H1 (cell line): ENCODE data around the gene NSFL1C. TPM values are rescaled to one million over a fixed set of nuclear protein-coding genes. Genes with fewer than 3 reads are reported as not detected.

Experiments used
- CTCF ChIA-PET: fragments of 300-600 bp; sonication (Branson Sonifier 250); formaldehyde crosslinking; loops from one replicate; lab custom pipeline; 2021; ENCODE audit not compliant: partially characterized antibody; lab: Charles Lee
- POLR2A ChIA-PET: fragments of 300-600 bp; sonication (Branson Sonifier 250); formaldehyde crosslinking; loops from one replicate; lab custom pipeline; 2021; ENCODE audit warnings: inconsistent platforms; ENCODE audit not compliant: partially characterized antibody; lab: Charles Lee
- DNase-seq, 2 experiments: peaks; one replicate each; pipeline versions ENCODE4 v3.0.0 to v3.0.0-alpha.2; 2010 to 2022; ENCODE audit warnings: low spot score in 2 of 2, low read depth in 1 of 2, mixed read lengths in 1 of 2
- FAIRE-seq: peaks from 2 replicates; lab custom pipeline; 2011; peaks lifted over from hg19 to GRCh38; lab: Jason Lieb, UNC
- H2AFZ ChIP-seq: 2 replicates; pipeline ENCODE4 v1.8.1; 2012; ENCODE audit warnings: low read length, inconsistent platforms
- H2AK5ac ChIP-seq: 2 replicates; pipeline ENCODE4 v1.6.1; 2013; ENCODE audit warnings: low read depth, low read length
- H2BK120ac ChIP-seq: replicated peaks from 2 replicates; pipeline ENCODE3; 2013; ENCODE audit warnings: low read depth, low read length, inconsistent platforms
- H2BK12ac ChIP-seq: 2 replicates; pipeline ENCODE4 v1.6.1; 2013; ENCODE audit warnings: low read depth, low read length
- H2BK15ac ChIP-seq: 2 replicates; pipeline ENCODE4 v1.6.1; 2013; ENCODE audit warnings: low read length
- H2BK20ac ChIP-seq: 2 replicates; pipeline ENCODE4 v1.6.1; 2013; ENCODE audit warnings: low read length
- H2BK5ac ChIP-seq: 2 replicates; pipeline ENCODE4 v1.6.1; 2013; ENCODE audit warnings: low read depth, low read length
- H3K14ac ChIP-seq: 2 replicates; pipeline ENCODE4 v1.6.1; 2013; ENCODE audit warnings: inconsistent platforms; ENCODE audit not compliant: insufficient read length
- H3K18ac ChIP-seq: 2 replicates; pipeline ENCODE4 v1.6.1; 2013; ENCODE audit warnings: low read length; ENCODE audit errors: extremely low read depth
- H3K23ac ChIP-seq: 2 replicates; pipeline ENCODE4 v1.6.1; 2013; ENCODE audit warnings: inconsistent platforms; ENCODE audit not compliant: insufficient read length
- H3K23me2 ChIP-seq: 2 replicates; pipeline ENCODE4 v1.6.1; 2013; ENCODE audit warnings: low read depth, low read length
- H3K27ac ChIP-seq: 2 replicates; pipeline ENCODE4 v1.6.1; 2011; ENCODE audit warnings: low read depth, low read length, inconsistent platforms
- H3K27me3 ChIP-seq, 4 experiments: replicated peaks in 1 of 4; 1 replicate in 1 of 4; 2 replicates in 3 of 4; pipeline versions ENCODE4 v1.6.1 to v1.8.1; 2011 to 2013; ENCODE audit warnings: low read length in 3 of 4, mild to moderate bottlenecking in 3 of 4, inconsistent platforms in 2 of 4, mixed read lengths in 2 of 4, moderate library complexity in 1 of 4; ENCODE audit not compliant: control insufficient read depth in 3 of 4, insufficient read depth in 3 of 4; ENCODE audit errors: extremely low read depth in 1 of 4
- H3K36me3 ChIP-seq, 4 experiments: 2 replicates each; pipeline versions ENCODE4 v1.6.1 to v1.8.1; 2011 to 2013; ENCODE audit warnings: mild to moderate bottlenecking in 4 of 4, low read length in 3 of 4, moderate library complexity in 2 of 4, control low read depth in 1 of 4, inconsistent platforms in 1 of 4; ENCODE audit not compliant: insufficient read depth in 4 of 4, control insufficient read depth in 2 of 4
- H3K4ac ChIP-seq: replicated peaks from 2 replicates; pipeline ENCODE3; 2013; ENCODE audit warnings: low read length, low read depth, mixed read lengths, inconsistent platforms; ENCODE audit not compliant: insufficient read length
- H3K4me1 ChIP-seq, 4 experiments: replicated peaks in 1 of 4; 1 replicate in 1 of 4; 2 replicates in 3 of 4; pipeline versions ENCODE4 v1.6.1 to v1.8.1; 2011 to 2013; ENCODE audit warnings: low read length in 3 of 4, inconsistent platforms in 2 of 4, mixed read lengths in 1 of 4; ENCODE audit not compliant: insufficient read depth in 4 of 4, control insufficient read depth in 3 of 4
- H3K4me2 ChIP-seq, 2 experiments: 2 replicates each; pipeline versions ENCODE4 v1.6.1 to v1.8.1; 2011 to 2013; ENCODE audit warnings: low read depth in 2 of 2, low read length in 2 of 2, control low read depth in 1 of 2, inconsistent platforms in 1 of 2, mild to moderate bottlenecking in 1 of 2; ENCODE audit not compliant: insufficient read depth in 1 of 2
- H3K4me3 ChIP-seq, 4 experiments: fragments of 200-600, 300-600 bp in 1 of 4; sonication (generic), shearing (Covaris generic), sonication (Bioruptor Twin) in 1 of 4; 2 replicates each; pipeline versions ENCODE4 v1.5.1 to v1.8.1; 2011 to 2016; ENCODE audit warnings: low read length in 4 of 4, low read depth in 3 of 4, control low read depth in 2 of 4, inconsistent platforms in 2 of 4, mild to moderate bottlenecking in 2 of 4, mixed read lengths in 1 of 4, moderate library complexity in 1 of 4; ENCODE audit not compliant: insufficient read depth in 2 of 4; ENCODE audit errors: extremely low read depth in 1 of 4
- H3K56ac ChIP-seq: replicated peaks from 2 replicates; pipeline ENCODE3; 2013; ENCODE audit warnings: low read depth, mild to moderate bottlenecking, mixed read lengths, low read length, inconsistent platforms; ENCODE audit not compliant: insufficient read length
- H3K79me1 ChIP-seq: 2 replicates; pipeline ENCODE4 v1.6.1; 2013; ENCODE audit warnings: low read depth, low read length, control low read depth
- H3K79me2 ChIP-seq, 2 experiments: 2 replicates each; pipeline versions ENCODE4 v1.6.1 to v1.8.1; 2012 to 2013; ENCODE audit warnings: low read length in 2 of 2, mild to moderate bottlenecking in 2 of 2, inconsistent platforms in 1 of 2; ENCODE audit not compliant: insufficient read depth in 2 of 2, control insufficient read depth in 1 of 2
- H3K9ac ChIP-seq, 4 experiments: replicated peaks in 1 of 4; 1 replicate in 1 of 4; 2 replicates in 3 of 4; pipeline versions ENCODE4 v1.6.1 to v1.8.1; 2011 to 2013; ENCODE audit warnings: low read depth in 3 of 4, low read length in 3 of 4, control low read depth in 2 of 4, mild to moderate bottlenecking in 2 of 4, moderate library complexity in 2 of 4, inconsistent platforms in 1 of 4; ENCODE audit errors: extremely low read depth in 1 of 4
- H3K9me3 ChIP-seq, 2 experiments: 2 replicates each; pipeline versions ENCODE4 v1.6.1 to v1.8.1; 2012 to 2013; ENCODE audit warnings: mild to moderate bottlenecking in 2 of 2, moderate library complexity in 2 of 2, control low read depth in 1 of 2, inconsistent platforms in 1 of 2, low read depth in 1 of 2, low read length in 1 of 2, mixed read lengths in 1 of 2; ENCODE audit not compliant: insufficient read depth in 2 of 2
- H4K20me1 ChIP-seq, 2 experiments: replicated peaks in 1 of 2; 2 replicates each; pipeline versions ENCODE3 to v1.8.1; 2011 to 2013; ENCODE audit warnings: inconsistent platforms in 2 of 2, low read length in 2 of 2, mild to moderate bottlenecking in 1 of 2; ENCODE audit not compliant: insufficient read depth in 2 of 2, control insufficient read depth in 1 of 2
- H4K5ac ChIP-seq: 2 replicates; pipeline ENCODE4 v1.6.1; 2013; ENCODE audit warnings: low read length, low read depth, mixed read lengths, inconsistent platforms; ENCODE audit not compliant: insufficient read length
- H4K8ac ChIP-seq: 2 replicates; pipeline ENCODE4 v1.8.0; 2013; ENCODE audit warnings: mild to moderate bottlenecking, moderate library complexity, low read length, inconsistent platforms; ENCODE audit not compliant: insufficient read depth; ENCODE audit errors: extremely low read depth
- H4K91ac ChIP-seq: replicated peaks from 2 replicates; pipeline ENCODE3; 2013; ENCODE audit warnings: low read length, mixed read lengths, inconsistent platforms; ENCODE audit not compliant: insufficient read length
- BACH1 ChIP-seq: IDR thresholded peaks from 2 replicates; pipeline ENCODE4 v1.6.1; 2012; ENCODE audit warnings: low read length, improper control_type of control experiment
- SP4 ChIP-seq: IDR thresholded peaks from 2 replicates; pipeline ENCODE4 v1.6.1; 2012; ENCODE audit warnings: low read length, inconsistent platforms
- WGBS, 2 experiments: shearing (Covaris generic) in 1 of 2; methylation state at CpG; one replicate each; pipeline versions ENCODE4 v1.1.6 to v1.1.7; 2013 to 2015; ENCODE audit warnings: low lambda C conversion rate in 2 of 2, mixed read lengths in 2 of 2, inconsistent platforms in 1 of 2, low coverage in 1 of 2, missing lambda C conversion rate in 1 of 2; ENCODE audit not compliant: insufficient replicate concordance in 2 of 2, insufficient coverage in 1 of 2, insufficient read length in 1 of 2; ENCODE audit errors: extremely low coverage in 1 of 2, missing lambda C conversion rate in 1 of 2; 5-methylcytosine and 5-hydroxymethylcytosine counted together
- polyA plus RNA-seq, 7 experiments: library from polyadenylated mRNA; depleted of rRNA in 3 of 7; stranded (reverse) in 5 of 7; unstranded in 2 of 7; fragments of >200 nt in 5 of 7; fragments of 200-250 nt in 2 of 7; gene quantifications; 1 replicate in 5 of 7; 2 replicates in 1 of 7; 4 replicates in 1 of 7; pipeline versions ENCODE4 v1.2.1 to v1.2.3, GENCODE V29; 2011 to 2013; ENCODE audit warnings: missing spikeins in 2 of 7, mixed read lengths in 2 of 7
- total RNA-seq: library from RNA; stranded (reverse); fragmentation: NEBNext Ultra II Directional; extraction: Animal tissue kit (Norgen Biotek cat#: 25700); gene quantifications from 2 replicates; pipeline ENCODE4 v1.2.1, GENCODE V29; 2021
- TF ChIP-seq, protein P1 (sequence below): IDR thresholded peaks from 2 replicates; pipeline ENCODE4 v1.6.1; 2012; ENCODE audit warnings: inconsistent platforms

The NSFL1C gene
- total and polyA plus RNA-seq, 2 of the 8 experiments (the other 6 are each of a cell fraction or from before 2014, with no cell fraction given): 21.6 to 98.0 TPM

DNA sequence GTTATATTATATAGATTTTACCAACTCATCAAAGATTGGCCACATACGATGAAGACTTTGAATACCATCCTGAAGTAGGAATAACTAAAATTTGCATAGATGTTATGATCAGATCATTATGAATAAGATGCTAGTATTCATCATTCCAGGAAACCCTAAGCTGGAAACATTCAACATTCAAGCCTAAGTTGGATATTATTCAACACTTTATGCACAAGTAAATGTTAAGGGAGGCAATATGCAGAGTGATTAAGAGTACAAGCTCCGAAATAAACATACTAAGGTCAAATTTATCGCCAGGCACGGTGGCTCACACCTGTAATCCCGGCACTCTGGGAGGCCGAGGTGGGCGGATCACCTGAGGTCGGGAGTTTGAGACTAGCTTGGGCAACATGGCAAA lies 30.4 kb downstream of the NSFL1C start:
- no peak overlapping the region for H3K4me2 ChIP-seq
- no peak overlapping the region for H2BK5ac ChIP-seq
- no peak overlapping the region for H4K91ac ChIP-seq

More for the DNA sequence above, 30.4 kb downstream of the NSFL1C start:
- Histone ChIP-seq H3K4ac (no peak overlapping the region), H3K27ac (no peak overlapping the region), H3K23ac (no peak overlapping the region), H4K20me1 (no peaks in the 10 kb centered on the region), H3K4me1 (no peaks in the 10 kb centered on the region; a peak in 1 of 7 replicates), H3K4me3 (no peak overlapping the region), H2BK20ac (no peak overlapping the region), H3K18ac (no peak overlapping the region), H2AFZ (no peak overlapping the region), H3K79me1 (no peaks in the 10 kb centered on the region), H3K9me3 (peaks cover 15 to 27% of the 10 kb centered on the region in 2 experiments), H3K79me2 (no peaks in the 10 kb centered on the region), H3K14ac (no peak overlapping the region), H4K8ac (no peak overlapping the region), H3K27me3 (no peaks in the 10 kb centered on the region), H3K56ac (no peak overlapping the region), H3K36me3 (peaks cover 0 to 16% (median 0%) of the 10 kb centered on the region in 4 experiments; a peak in 2 of 8 replicates), H2AK5ac (no peak overlapping the region), H4K5ac (no peak overlapping the region), H2BK120ac (no peak overlapping the region), H2BK15ac (no peak overlapping the region), H2BK12ac (no peak overlapping the region), H3K9ac (no peak overlapping the region), H3K23me2 (no peaks in the 10 kb centered on the region)
- 87% methylated on average over 8 of the region's 8 CpGs; no CpG with 5 or more reads in 1 of the 2 experiments for WGBS, 2 experiments
- DNase-seq (no peak), FAIRE-seq (no peak)
- TF ChIP-seq, protein P1, sequence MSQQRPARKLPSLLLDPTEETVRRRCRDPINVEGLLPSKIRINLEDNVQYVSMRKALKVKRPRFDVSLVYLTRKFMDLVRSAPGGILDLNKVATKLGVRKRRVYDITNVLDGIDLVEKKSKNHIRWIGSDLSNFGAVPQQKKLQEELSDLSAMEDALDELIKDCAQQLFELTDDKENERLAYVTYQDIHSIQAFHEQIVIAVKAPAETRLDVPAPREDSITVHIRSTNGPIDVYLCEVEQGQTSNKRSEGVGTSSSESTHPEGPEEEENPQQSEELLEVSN: no peak
- no peak for TF ChIP-seq SP4
- no peak for TF ChIP-seq BACH1
- CTCF ChIA-PET: interaction anchor here (1.0 to 8.4 kb wide), 11 partner anchors 12 to 252 kb away, joined by 3 to 139 read pairs (median 6); partner anchors contain the start of gene NSFL1C
- POLR2A ChIA-PET: interaction anchor here (1.0 to 2.8 kb wide), 2 partner anchors 9 to 15 kb away, joined by 3 to 13 read pairs; no protein-coding TSS in a partner anchor
